ENCODE results near the gene SLC16A7.
"Not testable (repeated sequence)": the region's sequence is repeated elsewhere in the genome, so short reads cannot be mapped to it uniquely, and the experiment has no call there.

SLC16A7 gene

DNA sequence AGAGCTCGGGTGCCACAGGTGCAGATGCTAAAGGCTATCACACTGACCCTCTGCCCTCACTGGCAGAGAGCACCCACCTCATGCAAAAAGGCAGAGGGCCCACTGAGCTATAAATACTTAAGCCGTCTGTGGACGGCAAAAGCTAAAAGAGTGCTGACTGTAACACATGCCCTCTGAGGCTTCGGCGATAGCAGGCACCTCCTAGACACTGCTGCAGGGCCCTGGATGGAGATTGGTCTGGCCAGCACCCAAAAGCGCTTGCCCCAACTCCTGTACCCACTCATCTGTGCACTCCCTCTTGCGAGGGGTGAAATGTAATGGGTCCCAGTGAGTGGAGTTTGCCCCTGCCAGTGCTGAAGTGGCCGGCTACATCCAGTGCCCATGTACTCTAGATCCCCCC lies 148.7 kb downstream of the SLC16A7 start:
- DNase-seq: no peak

DNA sequence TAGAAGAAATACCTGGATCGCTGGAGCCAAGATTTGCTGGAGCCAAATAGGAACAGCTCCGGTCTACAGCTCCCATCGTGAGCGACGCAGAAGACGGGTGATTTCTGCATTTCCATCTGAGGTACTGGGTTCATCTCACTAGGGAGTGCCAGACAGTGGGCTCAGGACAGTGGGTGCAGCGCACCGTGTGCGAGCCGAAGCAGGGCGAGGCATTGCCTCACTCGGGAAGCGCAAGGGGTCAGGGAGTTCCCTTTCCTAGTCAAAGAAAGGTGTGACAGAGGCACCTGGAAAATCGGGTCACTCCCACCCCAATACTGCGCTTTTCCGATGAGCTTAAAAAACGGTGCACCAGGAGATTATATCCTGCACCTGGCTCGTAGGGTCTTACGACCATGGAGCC lies 155.3 kb downstream of the SLC16A7 start:
- DNase-seq: not testable (repeated sequence)

DNA sequence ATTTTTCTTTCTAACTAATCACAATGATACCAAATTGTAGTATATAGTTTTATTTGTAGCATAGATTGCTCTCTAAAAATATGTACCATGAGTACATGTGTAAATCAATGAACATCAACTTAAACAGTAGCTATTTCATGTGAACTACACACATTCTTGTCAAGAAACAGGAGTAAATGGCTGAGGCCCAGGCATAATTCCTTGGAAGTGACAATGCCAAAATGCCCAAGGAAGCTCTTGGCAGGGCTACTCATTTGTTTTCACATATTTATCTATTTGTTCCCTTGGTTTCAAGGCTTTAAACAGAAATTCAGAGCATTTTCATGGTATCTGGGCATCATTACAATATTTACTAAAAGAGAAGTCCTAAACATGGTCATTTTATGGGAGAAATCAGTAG lies 165.7 kb downstream of the SLC16A7 start:
- DNase-seq: no peak

DNA sequence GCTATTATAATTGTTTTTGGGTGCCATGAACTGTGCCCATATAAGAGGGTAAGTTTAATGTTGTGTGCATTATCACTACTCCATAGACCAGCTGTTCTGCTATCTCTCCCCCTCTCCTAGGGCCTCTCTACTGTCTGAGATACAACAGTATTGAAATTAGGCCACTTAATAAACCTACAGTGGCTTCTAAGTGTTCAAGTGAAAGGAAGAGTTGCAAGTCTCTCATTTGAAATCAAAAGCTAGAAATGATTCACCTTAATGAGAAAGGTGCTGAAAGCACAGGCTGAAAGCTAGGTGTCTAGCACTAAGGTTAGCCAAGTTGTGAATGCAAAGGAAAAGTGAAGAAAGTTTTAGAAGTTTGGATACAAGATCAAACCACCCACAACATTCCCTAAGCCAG lies 168.0 kb downstream of the SLC16A7 start:
- DNase-seq: no peak

DNA sequence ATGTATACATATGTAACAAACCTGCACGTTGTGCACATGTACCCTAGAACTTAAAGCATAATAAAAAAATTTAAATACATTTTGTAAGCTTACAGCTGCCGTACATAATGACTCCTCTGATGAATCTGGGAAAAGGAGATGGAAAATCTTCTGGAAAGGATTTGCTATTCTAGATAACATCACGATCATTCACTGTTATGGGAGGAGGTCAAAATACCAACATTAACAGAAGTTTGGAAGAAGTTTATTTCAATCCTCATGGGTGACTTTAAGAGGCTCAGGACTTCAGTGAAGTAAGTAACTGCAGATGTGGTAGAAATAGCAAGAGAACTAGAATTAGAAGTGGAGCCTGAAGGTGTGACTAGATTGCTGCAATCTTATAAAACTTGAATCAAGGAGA lies 172.2 kb downstream of the SLC16A7 start:
- DNase-seq: no peak

DNA sequence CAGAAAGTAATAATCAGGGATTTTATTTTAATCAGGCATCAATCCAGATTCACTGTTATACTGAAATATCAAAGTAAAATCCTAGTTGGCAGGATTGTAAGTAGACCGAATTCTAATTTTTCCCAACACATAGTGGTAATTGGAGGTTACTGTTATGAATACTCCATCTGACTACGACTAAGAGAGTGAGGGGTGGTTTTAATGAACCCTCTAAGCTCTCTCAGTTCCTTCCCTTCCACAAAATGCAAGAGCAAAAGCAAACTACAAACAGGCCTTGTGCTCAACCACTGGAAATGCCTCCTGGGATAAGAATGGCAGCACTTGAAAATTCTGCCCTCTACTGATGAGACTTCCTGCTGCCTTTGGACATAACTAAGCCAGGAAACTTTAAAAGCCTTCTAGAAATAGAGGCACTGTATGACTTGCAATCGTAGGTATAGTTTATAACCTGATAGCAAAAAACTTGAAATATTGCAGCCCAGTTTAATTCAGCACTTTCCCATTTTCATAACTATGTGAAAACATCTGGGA lies 184.8 kb downstream of the SLC16A7 start:
- DNase-seq: no peak

DNA sequence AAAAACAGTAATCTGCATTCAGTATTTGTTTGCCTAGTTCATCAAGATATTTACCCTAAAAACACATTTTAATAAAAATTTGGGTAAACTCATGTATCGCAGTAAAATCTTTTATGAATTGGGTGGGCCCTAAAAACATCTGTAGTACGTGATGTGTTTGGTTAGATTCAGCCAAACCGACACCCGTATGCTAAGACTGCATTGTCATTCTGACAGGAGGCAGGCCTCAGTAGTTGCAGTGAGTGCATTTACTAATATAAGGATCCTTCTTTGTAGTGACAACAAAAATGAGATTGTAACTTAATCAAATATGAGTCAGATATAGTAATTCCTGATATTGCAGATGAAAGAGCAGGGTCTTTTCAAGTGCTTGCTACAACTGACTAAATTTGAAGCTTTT lies 191.8 kb downstream of the SLC16A7 start:
- no peak for DNase-seq

DNA sequence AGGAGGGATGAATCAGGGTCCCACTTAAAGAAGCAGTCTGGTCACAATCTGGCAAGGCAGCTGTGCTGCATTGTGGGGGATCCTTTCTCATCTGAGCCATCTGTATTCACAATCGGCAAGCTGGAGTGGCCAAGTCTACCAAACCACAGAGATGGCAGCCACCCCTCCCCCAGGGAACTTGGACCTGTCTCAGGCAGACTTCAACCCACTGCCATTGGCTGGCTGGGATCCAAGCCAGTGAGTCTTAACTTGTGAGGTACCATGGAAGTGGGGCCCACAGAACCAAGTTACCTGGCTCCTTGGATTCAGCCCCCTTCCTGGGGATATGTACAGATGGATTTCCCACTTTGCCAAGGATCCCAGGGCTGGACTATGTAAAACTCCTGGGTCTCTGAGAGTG lies 196.8 kb downstream of the SLC16A7 start:
- DNase-seq: no peak

DNA sequence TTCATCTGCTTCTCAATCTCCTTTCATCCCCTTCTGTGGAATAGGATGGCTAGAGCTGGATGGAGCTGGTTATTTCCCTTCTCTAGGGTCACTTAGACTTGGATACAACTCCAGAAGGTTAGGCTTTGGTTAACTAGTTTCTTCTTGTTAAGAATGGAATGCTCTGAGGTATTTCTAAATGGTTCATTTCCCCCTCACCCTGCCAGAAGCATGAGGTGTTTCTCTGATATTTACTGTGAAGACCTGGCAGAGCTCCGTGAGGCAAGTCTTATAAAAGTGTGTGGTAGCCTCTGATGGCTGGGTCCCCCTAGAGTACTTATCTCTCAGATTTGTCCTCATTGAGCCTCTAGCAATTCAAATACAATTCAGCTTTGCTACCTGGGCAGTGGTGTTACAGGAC lies 207.9 kb downstream of the SLC16A7 start:
- no peak for DNase-seq

DNA sequence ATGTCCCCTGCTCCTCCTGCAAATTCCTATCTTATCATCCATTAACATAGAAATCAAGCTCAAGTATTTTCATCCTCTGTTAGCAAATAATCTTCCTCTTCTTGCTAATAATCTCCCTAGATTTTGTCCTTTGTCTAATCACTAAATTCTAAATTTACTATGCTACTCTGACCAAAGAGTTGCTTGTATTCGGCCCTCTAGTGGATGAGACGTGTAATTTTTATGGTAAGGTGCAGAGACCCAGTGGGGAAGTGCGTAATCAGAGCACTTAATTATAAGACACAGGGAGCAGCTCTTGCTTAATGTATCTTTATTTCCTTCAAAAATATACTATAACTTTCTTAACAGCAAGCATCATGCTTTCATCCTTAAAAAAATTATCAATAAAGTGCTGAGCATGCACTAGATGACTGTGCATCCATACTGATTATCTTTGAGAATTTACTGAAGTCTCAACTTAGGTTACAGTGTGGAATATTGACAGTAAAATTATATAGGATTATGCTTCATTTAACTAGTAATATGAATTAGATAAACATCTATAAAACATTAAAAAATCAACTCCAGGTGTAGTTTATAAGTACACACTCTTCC lies 212.6 kb downstream of the SLC16A7 start:
- DNase-seq: no peak

DNA sequence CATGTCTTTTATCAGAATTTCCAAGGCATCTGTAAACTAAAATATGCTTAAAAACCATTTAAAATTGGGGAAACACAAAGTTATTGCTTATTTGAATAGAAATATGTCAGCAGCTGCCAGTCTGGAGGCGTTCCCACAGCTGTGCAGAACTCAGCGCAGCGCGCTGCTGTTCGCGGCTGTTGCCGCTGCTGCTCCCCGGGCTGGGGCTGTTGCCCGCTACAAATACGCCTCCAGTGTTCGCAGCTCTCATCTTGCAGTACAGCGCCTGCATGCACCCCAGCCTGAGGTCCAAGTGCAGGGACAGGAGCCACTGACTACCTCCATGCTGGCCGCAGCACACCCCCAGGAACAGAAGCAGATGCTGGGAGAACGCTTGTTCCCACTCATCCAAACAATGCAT lies 216.2 kb downstream of the SLC16A7 start:
- DNase-seq: no peak

DNA sequence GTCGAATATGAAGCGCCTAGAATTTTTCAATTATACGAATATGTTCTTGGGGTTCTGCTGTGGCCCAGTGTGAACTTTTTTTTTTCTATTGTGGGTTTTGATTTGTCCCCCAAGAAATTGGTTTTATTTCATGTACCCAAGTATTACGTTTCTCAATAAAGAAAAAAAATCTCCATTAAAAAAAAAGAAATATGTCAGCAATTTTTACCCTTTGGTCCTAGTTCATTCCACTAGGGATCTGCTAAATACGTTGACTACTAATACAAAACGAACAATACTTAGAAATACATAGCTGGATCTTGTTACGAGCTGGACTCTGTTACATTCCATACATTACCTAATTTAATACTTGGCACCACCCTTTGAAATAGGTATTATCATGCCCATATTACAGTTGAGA lies 216.9 kb downstream of the SLC16A7 start:
- DNase-seq: no peak

DNA sequence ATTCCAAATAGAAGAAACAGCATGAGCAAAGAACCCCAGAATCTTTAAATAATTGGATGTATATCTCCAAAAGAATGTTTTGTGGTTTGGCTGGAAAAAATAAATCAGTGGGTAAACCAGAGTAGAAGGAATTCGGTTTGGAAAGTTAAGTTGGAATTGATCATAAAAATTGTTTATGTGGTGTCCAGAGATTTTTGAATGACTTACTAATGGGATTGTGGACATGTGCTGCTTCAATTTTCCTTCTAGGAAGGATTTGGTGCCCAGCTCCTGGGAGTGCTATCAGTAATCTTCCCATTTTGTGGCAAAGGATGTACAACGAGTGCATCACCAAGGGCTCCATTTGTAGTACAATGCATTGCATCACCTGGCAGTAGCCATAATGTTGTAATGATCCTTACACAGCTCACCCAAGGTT lies 224.8 kb downstream of the SLC16A7 start:
- DNase-seq: no peak

DNA sequence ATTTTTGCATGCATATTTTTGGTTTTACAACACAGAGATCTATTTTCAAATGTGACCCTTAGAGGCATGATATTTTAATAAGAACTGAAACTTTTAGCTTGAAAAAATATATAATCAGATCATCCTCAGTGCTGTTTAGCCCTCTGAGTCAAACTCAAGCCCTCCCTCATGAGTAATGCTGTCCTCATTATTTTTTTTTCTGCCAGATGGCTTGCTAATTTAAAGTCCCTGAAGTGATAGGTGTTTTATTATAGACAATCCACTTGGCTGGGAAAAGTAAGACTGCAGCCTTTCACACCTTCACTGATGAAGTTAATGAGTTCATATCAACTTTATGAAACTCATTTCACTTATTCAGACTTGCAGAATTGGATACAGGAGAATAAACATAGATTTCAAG lies 227.7 kb downstream of the SLC16A7 start:
- no peak for DNase-seq

DNA sequence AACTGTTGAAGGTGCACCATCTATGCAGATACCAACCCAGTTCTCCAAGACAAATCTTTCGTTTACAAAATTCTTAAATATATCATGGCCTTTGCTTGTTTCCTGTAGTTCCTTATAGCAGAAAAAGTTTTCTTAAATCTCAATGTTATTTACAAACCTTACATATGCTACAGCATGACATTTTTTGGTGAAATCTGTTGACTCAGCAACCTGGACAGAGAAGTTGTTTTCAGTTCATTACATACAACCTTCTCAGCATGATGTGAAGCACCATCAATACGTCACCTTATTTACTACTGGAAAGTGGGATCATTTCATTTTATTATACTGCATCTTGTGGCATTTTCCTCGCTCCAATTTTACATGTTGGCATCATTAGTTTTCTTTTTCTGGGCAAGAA lies 231.9 kb downstream of the SLC16A7 start:
- DNase-seq: no peak

DNA sequence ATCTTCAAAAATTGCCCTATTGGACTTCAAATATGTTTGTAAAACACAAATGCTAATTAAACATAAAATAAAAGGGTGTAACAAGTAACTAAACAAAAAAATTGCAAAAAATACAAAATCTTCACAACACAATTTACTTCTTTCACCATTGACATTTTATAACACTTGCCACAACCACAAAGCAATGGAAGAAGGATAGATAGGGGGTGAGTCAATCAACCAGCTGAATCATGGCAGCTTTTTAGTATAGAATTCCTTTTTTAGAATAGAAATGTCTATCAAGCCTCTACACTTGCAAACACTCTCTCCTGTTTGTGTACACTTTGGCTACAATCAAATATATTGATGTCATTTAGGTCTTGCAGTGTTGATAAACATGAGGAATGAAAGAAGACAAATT lies 232.7 kb downstream of the SLC16A7 start:
- no peak for DNase-seq

DNA sequence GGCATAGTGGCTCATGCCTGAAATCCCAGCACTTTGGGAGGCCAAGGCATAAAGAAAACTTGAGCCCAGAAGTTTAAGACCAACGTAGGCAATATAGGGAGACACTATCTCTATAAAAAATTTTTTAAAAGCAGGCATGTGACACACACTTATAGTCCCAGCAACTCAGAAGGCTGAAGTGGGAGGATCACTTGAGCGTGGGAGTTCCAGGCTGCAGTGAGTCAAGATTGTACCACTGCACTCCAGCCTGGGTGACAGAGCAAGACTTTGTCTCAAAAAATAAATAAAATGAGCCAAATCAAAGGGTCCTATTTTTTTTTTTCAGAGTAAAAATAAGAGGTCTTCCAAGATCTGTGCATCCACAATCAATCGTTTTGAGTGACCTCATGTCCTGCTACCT lies 237.6 kb downstream of the SLC16A7 start:
- DNase-seq: no peak

DNA sequence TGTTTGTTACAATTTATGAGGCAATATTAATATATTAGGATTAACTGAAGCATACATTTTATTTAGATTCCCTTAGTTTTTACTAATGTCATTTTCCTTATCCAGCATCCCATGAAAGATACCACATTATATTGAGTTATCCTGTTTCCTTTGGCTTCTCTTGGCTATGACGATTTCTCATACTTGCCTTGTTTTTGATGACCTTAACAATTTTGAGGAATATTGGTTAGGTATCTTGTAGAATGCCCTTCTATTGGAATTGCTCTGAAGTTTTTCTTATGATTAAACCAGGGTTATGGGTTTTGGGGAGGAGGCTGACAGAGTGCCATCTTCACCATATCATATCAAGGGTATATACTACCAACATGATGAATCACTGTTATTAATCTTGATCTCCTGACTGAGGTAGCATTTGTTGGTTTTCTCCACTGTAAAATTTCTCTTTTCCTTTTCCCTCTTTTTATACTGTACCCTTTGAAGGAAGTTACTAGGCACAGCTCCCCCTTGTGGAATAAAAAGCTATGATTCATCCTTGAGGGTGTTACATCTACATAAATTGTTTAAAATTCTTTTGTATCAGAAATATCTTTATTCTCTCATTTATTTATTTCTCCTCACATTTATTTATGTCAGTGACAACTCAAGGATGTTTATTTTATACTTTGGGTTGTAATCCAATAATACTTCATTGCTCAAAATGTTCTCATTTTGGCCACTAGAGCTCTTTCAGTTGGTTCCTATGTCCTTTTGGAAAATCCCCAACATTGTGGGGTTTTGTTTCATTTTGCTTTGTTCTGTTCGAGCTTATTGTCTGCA lies 239.0 kb downstream of the SLC16A7 start:
- no peak for DNase-seq
